ENCODE results near the gene ENOX1. TPM values are rescaled to one million over a fixed set of nuclear protein-coding genes. Genes with fewer than 3 reads are reported as not detected.

The ENOX1 gene
- polyA plus RNA-seq, 2 of the 4 experiments (the other 2 are of a cell fraction), result 0.28 to 0.41 TPM

DNA sequence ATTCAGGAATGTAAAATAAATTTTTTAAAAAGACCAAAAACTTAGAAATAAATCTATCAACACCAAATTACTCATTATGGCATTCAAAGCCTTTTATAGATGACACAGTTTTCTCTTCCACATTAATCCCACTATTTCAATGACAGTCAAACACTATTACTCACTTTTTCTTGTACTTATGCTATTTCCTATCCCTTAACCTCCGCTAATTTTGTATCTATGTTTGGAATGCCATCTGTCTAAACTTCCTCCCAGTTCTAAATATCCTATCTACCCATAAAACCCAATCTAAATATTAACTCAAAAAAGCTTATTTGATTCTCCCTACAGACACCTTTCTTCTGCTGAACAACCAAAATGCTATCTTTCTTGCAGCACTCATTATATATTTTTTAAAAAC lies 203.5 kb downstream of the ENOX1 start:
- Histone ChIP-seq H3K27ac (no peak overlapping the region), H3K4me1 (no peaks in the 10 kb centered on the region), H3K4me2 (no peak overlapping the region), H3K4me3 (no peak overlapping the region), H3K9me3 (no peaks in the 10 kb centered on the region)
- no peak for DNase-seq (ENCODE audit: low read depth in 1 of 2, low spot score in 1 of 2)
- no peak for ATAC-seq
- TF ChIP-seq ESRRA (IDR thresholded peaks at IDR 0.05; ENCODE audit: borderline replicate concordance, low read length), result no peak
- no peak for TF ChIP-seq HEYL (CRISPR knock-in tag; IDR thresholded peaks at IDR 0.05)
- TF ChIP-seq EP300 (IDR thresholded peaks at IDR 0.05), result no peak
- no peak for TF ChIP-seq EHF (CRISPR knock-in tag; IDR thresholded peaks at IDR 0.05)
- no peak for TF ChIP-seq CTCF (IDR thresholded peaks at IDR 0.05)
- TF ChIP-seq NPAS2 (CRISPR knock-in tag; IDR thresholded peaks at IDR 0.05; ENCODE audit: borderline replicate concordance), result no peak
- TF ChIP-seq JUN (IDR thresholded peaks at IDR 0.05), result no peak
- TF ChIP-seq, protein P1, sequence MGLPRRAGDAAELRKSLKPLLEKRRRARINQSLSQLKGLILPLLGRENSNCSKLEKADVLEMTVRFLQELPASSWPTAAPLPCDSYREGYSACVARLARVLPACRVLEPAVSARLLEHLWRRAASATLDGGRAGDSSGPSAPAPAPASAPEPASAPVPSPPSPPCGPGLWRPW (IDR thresholded peaks at IDR 0.05), result no peak
- TF ChIP-seq FOXS1 (CRISPR knock-in tag; IDR thresholded peaks at IDR 0.05), result no peak
- 74% methylated on average over 1 of the region's 1 CpG for WGBS (ENCODE audit: missing lambda C conversion rate)
- CTCF ChIA-PET, result no interaction called here
- FAIRE-seq, result no peak
- POLR2A ChIA-PET, result no interaction called here

DNA sequence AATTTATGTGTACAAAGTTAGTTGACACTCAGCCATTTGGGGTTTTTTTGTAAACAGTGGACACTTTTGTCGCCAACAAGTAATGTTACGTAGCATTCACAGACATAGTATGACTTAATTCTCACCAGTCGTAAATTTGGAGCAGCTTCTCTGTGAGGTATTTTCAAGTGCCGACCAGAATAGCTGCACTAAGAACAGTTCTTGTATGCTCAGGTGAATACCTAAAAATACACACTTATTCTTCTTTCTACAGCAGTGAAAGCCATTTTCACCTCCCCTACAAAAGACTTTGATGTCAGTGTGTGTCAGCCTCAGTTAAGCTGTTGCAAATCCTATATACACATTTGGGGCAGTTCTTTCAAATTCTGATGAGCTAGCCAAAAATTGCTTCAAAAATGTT lies 206.5 kb downstream of the ENOX1 start:
- DNase-seq (ENCODE audit: low read depth in 1 of 2, low spot score in 1 of 2) (no peak), FAIRE-seq (no peak), ATAC-seq (no peak)
- TF ChIP-seq, protein P1 (IDR thresholded peaks at IDR 0.05), result no peak
- no peak for TF ChIP-seq JUN (IDR thresholded peaks at IDR 0.05)
- Histone ChIP-seq H3K4me3 (no peak overlapping the region), H3K27ac (no peak overlapping the region), H3K4me1 (no peaks in the 10 kb centered on the region), H3K4me2 (no peak overlapping the region), H3K9me3 (no peaks in the 10 kb centered on the region)
- ChIA-PET POLR2A (no interaction called here), CTCF (no interaction called here)
- 79% methylated on average over 4 of the region's 4 CpGs for WGBS (ENCODE audit: missing lambda C conversion rate)

DNA sequence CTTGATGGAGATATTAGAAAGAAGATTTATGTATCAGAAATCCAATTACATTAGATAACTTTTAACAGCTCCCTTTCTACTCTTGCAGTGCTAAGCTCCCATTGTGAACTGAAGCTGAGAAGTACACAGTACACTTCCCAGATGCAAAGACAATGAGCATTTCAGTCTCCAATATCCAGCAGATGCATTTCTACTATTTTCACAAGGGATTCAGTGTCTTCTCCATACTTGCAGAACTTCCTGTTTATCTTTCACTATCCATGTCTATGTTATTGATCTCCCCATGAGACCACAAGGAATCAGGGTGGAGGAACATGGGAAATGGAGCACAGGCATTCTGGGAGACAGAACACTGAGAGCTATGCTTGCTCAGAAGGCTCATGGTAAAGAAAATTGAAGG lies 207.5 kb downstream of the ENOX1 start:
- DNase-seq (ENCODE audit: low read depth in 1 of 2, low spot score in 1 of 2) (no peak), FAIRE-seq (no peak), ATAC-seq (no peak)
- no peak for TF ChIP-seq ZFP36 (IDR thresholded peaks at IDR 0.05; ENCODE audit: borderline replicate concordance, partially characterized antibody)
- no peak for TF ChIP-seq HDAC2 (IDR thresholded peaks at IDR 0.05)
- TF ChIP-seq, protein P2, sequence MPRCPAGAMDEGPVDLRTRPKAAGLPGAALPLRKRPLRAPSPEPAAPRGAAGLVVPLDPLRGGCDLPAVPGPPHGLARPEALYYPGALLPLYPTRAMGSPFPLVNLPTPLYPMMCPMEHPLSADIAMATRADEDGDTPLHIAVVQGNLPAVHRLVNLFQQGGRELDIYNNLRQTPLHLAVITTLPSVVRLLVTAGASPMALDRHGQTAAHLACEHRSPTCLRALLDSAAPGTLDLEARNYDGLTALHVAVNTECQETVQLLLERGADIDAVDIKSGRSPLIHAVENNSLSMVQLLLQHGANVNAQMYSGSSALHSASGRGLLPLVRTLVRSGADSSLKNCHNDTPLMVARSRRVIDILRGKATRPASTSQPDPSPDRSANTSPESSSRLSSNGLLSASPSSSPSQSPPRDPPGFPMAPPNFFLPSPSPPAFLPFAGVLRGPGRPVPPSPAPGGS (IDR thresholded peaks at IDR 0.05), result no peak
- no peak for TF ChIP-seq HEYL (CRISPR knock-in tag; IDR thresholded peaks at IDR 0.05)
- no peak for TF ChIP-seq KDM5A (IDR thresholded peaks at IDR 0.05)
- no peak for TF ChIP-seq HOXB5 (CRISPR knock-in tag; IDR thresholded peaks at IDR 0.05)
- TF ChIP-seq, protein P3, sequence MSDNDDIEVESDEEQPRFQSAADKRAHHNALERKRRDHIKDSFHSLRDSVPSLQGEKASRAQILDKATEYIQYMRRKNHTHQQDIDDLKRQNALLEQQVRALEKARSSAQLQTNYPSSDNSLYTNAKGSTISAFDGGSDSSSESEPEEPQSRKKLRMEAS (IDR thresholded peaks at IDR 0.05), result no peak
- TF ChIP-seq, protein P4, sequence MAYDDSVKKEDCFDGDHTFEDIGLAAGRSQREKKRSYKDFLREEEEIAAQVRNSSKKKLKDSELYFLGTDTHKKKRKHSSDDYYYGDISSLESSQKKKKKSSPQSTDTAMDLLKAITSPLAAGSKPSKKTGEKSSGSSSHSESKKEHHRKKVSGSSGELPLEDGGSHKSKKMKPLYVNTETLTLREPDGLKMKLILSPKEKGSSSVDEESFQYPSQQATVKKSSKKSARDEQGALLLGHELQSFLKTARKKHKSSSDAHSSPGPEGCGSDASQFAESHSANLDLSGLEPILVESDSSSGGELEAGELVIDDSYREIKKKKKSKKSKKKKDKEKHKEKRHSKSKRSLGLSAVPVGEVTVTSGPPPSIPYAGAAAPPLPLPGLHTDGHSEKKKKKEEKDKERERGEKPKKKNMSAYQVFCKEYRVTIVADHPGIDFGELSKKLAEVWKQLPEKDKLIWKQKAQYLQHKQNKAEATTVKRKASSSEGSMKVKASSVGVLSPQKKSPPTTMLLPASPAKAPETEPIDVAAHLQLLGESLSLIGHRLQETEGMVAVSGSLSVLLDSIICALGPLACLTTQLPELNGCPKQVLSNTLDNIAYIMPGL (CRISPR knock-in tag; IDR thresholded peaks at IDR 0.05; ENCODE audit: borderline replicate concordance), result no peak
- no peak for TF ChIP-seq SMC3 (IDR thresholded peaks at IDR 0.05)
- TF ChIP-seq JUNB (IDR thresholded peaks at IDR 0.05), result no peak
- no peak for TF ChIP-seq FOXS1 (CRISPR knock-in tag; IDR thresholded peaks at IDR 0.05)
- no peak for TF ChIP-seq EHF (CRISPR knock-in tag; IDR thresholded peaks at IDR 0.05)
- no peak for TF ChIP-seq EP300 (IDR thresholded peaks at IDR 0.05)
- no peak for TF ChIP-seq EHMT2 (IDR thresholded peaks at IDR 0.05; ENCODE audit: low read depth)
- TF ChIP-seq JUN (IDR thresholded peaks at IDR 0.05), result no peak
- TF ChIP-seq CHD4 (IDR thresholded peaks at IDR 0.05; ENCODE audit: borderline replicate concordance), result no peak
- no peak for TF ChIP-seq RARB (CRISPR knock-in tag; IDR thresholded peaks at IDR 0.05)
- H3K4me3 ChIP-seq, result no peak overlapping the region
- H3K4me1 ChIP-seq, result no peaks in the 10 kb centered on the region
- H3K4me2 ChIP-seq, result no peak overlapping the region
- ChIA-PET CTCF (no interaction called here), POLR2A (no interaction called here)
- no peaks in the 10 kb centered on the region for H3K9me3 ChIP-seq
- no peak overlapping the region for H3K27ac ChIP-seq
